Transverse colon (tissue), 1 donor: ENCODE data around the gene STARD3.

ENCODE experiments used
- EP300 ChIP-seq: sonication (generic); formaldehyde crosslinking; IDR thresholded peaks from one replicate; pipeline ENCODE4 v1.6.1; 2017; ENCODE audit warnings: antibody characterized with exemption, low read depth
- POLR2A ChIP-seq: fragments of 450-650 bp; IDR thresholded peaks from one replicate; pipeline ENCODE4 v1.6.1; 2016; ENCODE audit warnings: antibody characterized with exemption, mild to moderate bottlenecking, moderate library complexity

- TF ChIP-seq EP300: no peak
- TF ChIP-seq POLR2A: no peak
Measured at GRCh38 chr17:39706383-39706782, 69.4 kb downstream of the STARD3 start.
